ENCODE measurements around the gene CRMP1. TPM values are rescaled to one million over a fixed set of nuclear protein-coding genes. Genes with fewer than 3 reads are reported as not detected.

The CRMP1 gene
- total and polyA plus RNA-seq, 2 of the 8 experiments (the other 6 are each of a cell fraction or from before 2014, with no cell fraction given), result 120 to 131 TPM

GRCh38 chr4:5930456-5930855 is 37.6 kb upstream of the CRMP1 start (continued):
- TF ChIP-seq CHD7 (IDR thresholded peaks at IDR 0.05; ENCODE audit: insufficient replicate concordance, low read length), result no peak
- no peak for TF ChIP-seq BCL11A (IDR thresholded peaks at IDR 0.05; ENCODE audit: low read depth in 2 of 2, low read length in 2 of 2)
- no peak for TF ChIP-seq HDAC2 (IDR thresholded peaks at IDR 0.05; ENCODE audit: borderline replicate concordance in 1 of 2, low read depth in 2 of 2, low read length in 2 of 2)
- no peak for TF ChIP-seq POU5F1 (IDR thresholded peaks at IDR 0.05; ENCODE audit: low read depth, low read length)
- no peak for TF ChIP-seq HDAC6 (IDR thresholded peaks at IDR 0.05; ENCODE audit: low read depth, low read length)
- TF ChIP-seq EZH2 (IDR thresholded peaks at IDR 0.05; ENCODE audit: low read depth, low read length, severe bottlenecking), result no peak
- TF ChIP-seq ASH2L (IDR thresholded peaks at IDR 0.05; ENCODE audit: low read length), result no peak
- no peak for TF ChIP-seq SIRT6 (IDR thresholded peaks at IDR 0.05; ENCODE audit: low read length)
- no peak for TF ChIP-seq SIX5 (IDR thresholded peaks at IDR 0.05; ENCODE audit: low read depth, low read length)
- TF ChIP-seq CEBPB (IDR thresholded peaks at IDR 0.05; ENCODE audit: low read depth, low read length), result no peak
- TF ChIP-seq ATF3 (IDR thresholded peaks at IDR 0.05; ENCODE audit: insufficient read depth, low read depth, low read length), result no peak
- no peak for TF ChIP-seq MAX (IDR thresholded peaks at IDR 0.05)

All from H1 (cell line).